ENCODE data around the gene MAPK1IP1L.

Gene MAPK1IP1L

DNA sequence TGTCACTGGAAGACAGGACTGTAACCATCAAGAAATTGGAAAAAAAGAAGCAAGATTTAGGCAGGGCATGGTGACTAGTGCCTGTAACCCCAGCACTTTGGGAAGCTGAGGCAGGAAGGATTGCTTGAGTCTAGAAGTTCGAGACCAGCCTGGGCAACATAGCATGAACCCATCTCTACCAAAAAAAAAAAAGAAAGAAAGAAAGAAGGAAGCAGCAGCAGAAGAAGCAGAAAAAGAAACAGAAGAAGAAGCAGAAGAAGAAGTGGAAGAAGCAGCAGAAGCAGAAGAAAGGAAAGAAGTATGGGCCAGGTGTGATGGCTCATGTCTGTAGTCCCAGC is 47.1 kb downstream of the MAPK1IP1L start:
- no peak for DNase-seq

DNA sequence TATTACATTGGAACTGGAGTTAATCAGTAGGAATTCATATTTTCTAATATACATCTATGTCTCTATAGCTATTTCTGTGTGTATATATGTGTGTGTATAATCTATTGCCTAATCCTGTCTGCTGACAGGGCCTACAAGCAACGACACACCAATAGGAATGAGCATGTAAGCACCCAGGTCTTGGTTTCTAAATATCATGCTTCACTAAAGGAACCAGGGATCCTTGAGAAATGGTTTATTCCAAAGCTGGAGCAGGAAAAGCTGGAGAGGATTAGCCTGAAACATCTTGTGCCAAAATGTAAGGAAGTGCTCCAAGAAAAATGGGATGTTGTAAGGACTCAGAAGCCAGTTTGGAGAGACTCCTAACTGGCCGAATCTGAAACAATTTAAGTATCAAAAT is 48.3 kb downstream of the MAPK1IP1L start:
- DNase-seq, result no peak

DNA sequence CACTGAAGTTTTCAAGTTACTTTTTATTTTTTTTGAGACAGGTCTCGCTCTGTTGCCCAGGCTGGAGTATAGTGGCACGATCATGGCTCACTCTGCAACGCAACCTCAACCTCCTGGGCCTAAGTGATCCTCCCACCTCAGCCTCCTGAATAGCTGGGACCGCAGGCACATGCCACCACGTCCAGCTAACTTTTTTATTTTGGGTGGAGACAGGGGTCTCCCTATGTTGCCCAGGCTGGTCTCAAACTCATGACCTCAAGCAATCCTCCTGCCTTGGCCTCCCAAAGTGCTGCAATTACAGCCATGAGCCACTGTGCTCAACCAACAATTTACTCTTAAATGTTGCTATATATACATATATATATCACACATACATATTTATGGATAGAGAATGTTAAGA is 50.3 kb downstream of the MAPK1IP1L start:
- DNase-seq, result no peak

DNA sequence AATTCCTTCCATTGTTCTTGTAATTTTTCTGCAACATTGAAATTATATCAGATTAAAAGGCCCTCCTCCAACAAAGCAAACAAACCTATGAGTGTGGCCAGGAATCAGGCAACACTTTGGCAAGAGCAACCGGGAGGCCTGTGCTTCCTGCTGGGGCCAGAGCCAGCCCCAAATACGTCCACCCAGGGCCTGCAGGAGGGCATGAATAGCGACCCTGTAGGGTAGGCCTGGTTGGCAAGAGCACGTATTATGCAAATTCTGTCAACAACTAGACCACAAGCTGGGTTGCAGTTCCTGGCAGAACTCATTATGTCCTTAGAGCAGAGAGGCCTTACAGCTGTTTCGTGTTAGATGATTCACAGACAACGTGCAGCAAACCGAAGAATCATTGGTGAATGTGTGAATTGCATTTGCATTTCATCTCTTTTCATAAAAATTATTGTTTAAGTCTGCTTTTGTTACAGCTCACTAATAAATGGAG is 50.7 kb downstream of the MAPK1IP1L start:
- peak; percentile 67 for DNase-seq

DNA sequence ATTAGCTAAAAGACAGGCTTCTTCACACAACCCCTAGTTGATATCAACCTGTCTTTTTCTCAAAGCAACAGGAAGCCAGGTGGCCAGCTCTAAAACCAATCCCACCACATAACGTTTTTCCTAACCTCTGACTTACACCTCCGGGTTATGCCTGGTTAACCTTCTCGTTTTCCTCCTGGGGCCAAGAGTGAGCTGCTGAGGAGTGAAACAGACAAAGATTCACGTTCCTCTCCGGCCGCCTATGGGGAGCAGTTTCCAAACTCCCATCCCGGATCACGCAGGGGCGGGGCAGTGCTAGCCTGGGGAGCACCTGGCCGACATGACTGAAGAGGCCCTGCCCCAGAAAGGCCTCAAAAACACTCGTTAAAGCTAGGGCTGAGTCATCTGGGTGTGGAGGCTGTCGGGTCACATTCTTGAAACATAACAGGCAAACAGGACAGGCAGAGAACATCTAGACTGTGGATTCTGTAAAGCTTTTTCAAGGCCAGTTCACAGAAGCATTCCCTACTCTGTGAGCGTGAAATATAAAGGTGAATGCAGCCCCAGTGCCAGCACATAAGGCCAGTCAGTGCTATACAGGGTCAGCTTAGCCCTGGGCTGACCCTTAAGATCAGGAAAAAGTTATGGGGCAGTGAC is 51.7 kb downstream of the MAPK1IP1L start:
- DNase-seq, result peak; percentile 66

DNA sequence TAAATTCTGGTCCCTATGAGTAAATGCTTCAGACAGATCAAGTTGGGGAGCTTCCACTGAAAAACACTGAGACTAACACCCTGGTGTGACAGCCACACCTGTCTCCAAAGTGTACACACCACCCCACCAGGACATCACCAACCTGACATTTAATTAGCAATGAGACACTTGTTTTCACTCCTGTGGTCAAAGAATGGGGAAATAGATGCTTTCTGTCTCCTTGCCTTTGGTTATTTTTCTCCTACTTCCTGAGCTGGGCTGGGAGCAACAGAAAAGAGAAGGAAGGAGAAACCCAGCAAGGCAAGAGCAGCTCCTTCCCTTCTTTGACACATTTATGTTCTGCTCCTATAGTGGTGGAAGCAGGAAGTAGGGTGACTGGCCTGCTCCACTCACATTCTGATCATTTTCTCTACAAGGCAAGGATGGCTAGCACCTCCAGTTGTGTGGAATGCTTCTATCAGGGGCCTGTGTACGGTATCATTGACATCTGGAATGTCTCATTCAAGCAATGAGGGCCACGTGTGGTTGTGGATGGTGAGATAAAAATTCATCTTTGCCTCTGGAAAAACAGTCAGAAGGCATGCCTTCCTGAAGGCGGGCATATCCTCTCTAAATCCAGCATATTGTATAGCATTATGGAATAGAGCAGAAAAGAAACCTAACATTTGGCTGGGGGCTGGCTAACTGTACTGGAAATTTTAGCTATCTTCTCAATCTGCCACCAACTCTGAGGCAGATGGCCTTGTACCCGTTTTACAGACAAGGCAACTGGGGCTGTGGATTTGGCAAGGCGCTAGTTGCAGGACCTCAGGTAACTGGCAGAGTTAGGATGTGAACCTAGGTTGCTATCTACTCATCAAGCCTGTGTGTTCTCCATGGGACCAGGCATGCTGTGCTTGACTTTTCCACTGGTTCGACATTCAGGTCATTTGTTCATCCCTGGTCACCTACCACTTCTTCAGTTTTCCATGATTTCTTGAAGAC is 52.8 kb downstream of the MAPK1IP1L start:
- no peak for DNase-seq

DNA sequence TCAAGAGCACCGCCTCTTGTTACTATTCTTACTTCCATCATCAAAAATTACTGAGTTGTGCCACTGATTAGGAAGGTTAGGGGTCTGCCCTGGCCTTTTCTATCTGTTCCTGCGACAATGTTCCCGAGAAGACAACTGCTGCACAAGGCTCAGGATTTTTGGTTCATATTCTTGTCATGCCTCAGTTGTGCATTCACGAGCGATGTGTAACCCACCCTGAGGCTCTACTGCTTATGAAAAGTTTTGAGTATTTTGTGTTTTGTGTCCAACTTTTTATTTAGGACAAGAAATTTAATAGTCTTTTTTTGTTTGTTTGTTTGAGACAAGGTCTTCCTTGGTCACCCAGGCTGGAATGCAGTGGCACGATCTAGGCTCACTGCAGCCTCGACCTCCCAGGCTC is 54.5 kb downstream of the MAPK1IP1L start:
- DNase-seq, result no peak

DNA sequence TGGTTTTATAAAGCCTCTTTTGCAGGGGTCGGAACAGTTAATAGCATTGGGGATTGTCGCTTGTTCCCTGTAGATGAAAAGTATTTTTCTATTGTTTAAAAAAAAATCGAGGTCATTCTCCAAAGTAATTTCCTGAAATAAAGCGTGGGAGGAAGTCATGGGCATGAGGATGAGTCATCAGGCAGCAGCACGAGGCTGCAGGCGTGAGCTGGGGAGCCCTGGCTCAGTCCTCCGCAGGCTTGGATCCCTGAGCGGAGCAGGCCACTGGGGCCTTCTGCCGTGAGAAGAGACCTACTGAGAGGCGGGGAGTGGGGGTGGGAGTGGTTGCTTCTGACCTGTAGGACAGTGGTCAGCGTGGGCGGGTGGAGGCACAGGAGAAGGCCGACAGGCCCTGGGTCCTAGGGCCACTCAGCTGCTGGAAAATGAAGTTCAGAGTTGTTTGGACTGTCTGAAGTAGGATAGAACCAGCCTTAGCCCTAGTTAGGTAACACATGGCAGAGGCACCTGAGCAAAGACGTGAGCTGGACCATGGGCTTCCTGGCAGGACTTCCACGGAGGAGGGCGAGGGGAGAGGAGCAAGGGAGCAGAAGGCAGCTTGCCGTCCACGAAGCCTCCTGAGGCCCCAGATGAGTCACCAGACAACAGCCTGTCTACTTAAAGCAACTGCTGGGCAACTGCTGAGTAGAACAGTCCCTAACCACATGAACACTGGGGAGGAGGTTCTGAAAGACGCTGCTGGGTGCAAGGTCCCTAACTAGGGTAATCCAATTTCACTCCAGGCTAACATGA is 56.5 kb downstream of the MAPK1IP1L start:
- DNase-seq, result peak; percentile 37

DNA sequence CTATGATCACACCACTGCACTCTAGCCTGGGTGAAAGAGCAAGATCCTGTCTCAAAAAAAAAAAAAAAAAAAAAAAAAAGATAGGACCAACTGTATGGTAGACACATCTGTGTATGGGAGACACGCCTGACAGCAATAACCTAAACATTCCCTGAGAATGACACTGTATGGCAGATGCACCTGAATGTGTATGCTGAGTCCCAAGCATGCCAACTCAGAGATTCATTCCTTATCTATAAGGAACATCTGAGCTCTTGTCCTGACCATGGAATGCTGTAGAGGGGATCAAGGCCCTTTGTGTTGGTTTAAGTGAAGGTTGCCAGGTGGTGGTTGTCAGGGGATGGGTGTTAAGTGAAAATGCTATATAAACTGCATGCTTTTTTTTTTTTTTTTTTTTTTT is 58.4 kb downstream of the MAPK1IP1L start:
- DNase-seq, result no peak

DNA sequence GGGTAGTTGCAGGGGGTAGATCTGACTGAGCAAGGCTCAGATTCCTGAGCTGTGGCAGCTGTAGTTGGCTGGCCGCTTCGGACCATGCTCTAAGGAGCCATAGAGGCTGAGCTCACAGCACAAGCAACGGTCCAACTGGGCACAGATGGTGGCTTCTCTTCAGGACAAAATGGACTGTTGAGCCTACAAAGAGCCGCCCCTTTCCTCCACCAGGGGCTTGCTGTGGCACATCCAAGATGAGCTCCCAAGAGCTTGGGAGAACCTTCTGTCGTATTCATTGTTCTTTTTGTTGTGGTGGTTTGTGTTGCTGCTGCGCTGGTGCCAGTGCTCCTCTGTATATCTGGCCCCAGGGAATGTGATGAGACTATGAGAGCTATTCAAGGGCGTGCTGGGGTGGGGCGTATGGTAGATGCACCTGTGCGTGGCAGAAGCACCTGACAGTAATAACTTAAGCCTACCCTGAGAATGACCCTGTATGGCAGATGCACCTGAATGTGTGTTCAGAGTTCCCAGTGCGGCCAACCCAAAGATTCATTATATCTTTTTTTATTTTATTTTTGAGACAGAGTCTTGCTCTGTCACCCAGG is 59.8 kb downstream of the MAPK1IP1L start:
- no peak for DNase-seq

DNA sequence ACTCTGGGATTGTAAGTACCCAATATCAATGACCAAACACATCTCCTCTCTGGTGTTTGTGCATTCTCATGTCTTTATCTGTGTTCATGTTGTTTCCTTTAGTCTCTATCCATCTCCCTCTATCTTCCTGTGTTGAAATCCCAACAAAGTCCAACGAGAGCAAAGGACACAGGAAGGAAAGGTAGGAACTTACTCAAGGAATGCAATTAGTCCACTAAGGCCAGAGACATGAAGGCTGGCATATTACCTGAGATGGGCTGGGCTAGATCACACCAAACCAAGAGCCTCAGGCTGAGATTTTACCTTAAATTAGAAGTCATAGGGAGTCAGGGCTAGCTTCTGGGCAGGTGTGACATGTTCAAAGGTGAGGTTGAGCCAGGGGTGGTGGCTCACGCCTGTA is 63.3 kb downstream of the MAPK1IP1L start:
- no peak for DNase-seq

DNA sequence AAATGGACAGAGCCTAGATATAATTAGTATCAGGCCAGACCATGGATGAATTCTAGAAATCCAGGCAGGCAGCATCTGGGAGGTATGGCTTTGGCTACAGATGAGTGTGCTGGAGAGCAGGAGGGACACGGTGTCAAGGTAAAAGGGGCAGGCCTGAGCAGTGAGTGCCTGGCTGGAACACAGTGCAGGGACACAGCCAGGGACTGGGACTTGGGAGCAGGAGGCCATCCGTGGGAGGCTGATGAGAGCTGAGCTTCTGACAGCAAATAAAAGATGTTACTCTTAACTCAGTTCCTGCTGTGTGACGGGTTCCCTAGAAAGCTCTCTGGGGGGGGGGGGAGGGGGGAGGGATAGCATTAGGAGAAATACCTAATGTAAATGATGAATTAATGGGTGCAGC is 64.0 kb downstream of the MAPK1IP1L start:
- DNase-seq, result no peak

DNA sequence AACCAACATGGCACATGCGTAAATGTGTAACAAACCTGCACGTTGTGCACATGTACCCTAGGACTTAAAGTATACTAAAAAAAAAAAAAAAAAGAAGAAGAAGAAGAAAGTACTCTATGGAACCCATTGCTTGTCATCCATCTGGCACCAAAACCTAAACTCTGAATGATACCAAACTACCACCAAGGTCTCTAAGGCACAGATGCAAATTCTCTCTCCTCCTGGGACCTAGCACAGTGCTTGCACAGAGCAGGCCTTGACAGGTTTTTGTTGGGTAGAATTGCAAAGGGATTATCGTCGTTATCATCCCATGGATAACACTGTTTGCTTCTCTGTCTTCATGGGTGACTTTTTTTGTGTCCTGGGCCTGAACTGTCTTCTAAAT is 64.4 kb downstream of the MAPK1IP1L start:
- no peak for DNase-seq

DNA sequence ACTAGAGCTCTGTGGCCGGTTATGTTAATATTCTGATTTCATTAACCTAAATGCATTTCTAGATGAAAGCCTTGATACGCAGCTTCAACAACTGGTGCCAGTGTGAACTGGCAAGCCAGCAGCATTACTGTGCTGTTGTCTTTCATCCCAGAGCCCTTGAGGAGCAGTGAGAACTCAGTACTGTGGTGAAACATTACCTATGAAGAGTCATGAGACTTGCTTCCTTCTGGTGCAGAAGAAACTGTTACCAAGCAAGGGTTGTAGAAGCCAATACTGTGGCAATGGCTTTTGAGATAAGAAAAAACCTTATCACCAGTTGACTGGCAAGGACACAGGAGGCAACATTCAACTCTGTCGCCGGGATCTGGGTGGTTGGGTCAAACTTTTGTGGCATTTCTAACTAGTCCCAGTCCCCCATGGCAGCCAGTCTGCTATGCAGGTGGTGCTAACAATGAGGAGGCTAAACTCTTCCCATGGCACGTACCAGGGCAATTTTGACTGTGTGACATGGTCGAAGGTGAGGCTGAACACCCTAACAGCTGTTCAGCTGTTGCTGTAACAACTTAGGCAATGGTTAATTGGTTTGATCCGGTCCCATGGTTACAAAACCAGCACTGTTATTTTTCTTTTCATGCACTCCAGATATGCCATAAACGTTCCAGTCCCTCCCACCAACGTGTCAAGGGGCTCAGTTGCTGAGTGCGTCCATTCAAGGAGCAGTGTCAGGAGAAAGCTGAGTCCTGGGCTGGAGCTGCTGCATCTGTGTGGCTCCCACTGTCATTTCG is 65.0 kb downstream of the MAPK1IP1L start:
- DNase-seq, result no peak

DNA sequence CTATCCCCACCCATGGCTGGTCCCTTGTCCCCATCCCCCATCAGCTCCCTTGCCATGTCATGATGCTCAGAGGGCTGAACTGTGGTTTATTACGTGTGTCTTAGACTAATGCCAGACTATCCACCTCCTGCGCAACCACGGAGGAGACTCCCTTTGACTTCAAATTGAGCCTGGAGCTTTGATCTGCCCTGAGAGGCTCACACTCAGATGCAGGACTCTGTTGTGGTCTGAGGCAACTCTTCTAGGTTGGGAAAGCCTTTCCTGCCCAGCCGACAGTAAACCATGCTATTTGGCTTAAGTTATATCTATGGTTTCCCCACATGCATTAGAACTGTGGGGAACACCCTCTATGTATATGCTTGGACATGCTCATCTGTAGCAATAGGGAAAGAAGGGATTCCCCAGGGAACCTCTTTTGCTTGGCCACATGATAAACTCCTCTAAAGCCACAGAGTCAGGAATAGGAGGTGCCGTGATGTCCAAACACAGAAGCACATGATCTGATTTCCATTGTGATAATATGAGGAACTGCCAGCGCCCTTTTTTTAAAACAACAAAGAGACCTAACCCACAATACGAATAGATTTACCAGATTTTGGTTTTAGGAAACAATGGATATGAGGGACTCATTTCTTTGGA is 66.5 kb downstream of the MAPK1IP1L start:
- no peak for DNase-seq

DNA sequence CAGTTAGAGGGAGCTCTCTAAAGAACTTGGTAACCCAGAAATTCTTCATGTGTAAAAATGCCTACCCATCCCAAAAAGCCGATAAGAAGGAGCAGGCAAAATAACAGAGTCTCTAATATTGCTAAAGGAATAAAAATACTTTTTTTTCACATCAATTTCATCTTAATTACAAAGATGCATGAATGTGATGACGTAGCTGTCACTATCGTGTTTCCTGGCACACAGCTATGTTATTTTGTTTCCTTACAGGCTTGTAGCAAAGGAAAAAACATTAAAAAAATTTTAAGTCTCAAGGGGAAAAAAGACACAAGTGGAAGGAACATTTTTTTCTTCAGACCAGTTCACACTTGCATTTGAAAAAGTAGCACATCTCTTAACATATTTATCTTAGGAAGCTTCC is 67.3 kb downstream of the MAPK1IP1L start:
- no peak for DNase-seq
